SU-DHL-6 (cell line): Measurements from ENCODE around the gene GNG8.

ENCODE experiments used
- EZH2phosphoT487 ChIP-seq: fragments of 200-600 bp; sonication (generic), shearing (Covaris generic); conservative IDR thresholded peaks from 2 replicates; pipeline ENCODE4 v1.6.1; 2018; ENCODE audit warnings: mild to moderate bottlenecking, antibody characterized with exemption, low read length, moderate library complexity, mixed read lengths
- TF ChIP-seq, protein P1 (sequence below): fragments of 200-600 bp; sonication (generic); IDR thresholded peaks from one replicate; pipeline ENCODE4 v1.5.1; 2017; ENCODE audit warnings: antibody characterized with exemption, mild to moderate bottlenecking, low read length, moderate library complexity; ENCODE audit not compliant: insufficient read depth, poor library complexity, severe bottlenecking

DNA sequence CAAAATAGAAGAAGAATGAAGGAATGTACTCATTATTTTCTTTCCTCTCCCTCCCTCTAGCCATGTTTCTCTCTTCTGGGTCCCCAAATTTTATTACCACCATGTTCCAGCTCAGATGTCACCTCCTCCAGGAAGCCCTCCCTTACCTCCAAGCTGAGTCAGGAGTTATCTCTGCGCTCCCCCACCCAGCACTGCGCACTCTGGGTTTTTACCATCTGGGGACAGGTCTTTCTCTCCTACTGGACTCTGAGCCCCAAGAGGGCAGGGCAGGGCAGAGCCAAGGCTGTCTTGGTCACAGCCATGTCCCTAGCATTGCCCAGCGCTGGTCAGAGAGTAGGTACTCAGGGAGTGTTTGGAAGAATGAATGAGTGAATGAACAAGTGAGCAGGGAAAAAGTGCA lies 2.9 kb downstream of the GNG8 start:
- TF ChIP-seq, protein P1, sequence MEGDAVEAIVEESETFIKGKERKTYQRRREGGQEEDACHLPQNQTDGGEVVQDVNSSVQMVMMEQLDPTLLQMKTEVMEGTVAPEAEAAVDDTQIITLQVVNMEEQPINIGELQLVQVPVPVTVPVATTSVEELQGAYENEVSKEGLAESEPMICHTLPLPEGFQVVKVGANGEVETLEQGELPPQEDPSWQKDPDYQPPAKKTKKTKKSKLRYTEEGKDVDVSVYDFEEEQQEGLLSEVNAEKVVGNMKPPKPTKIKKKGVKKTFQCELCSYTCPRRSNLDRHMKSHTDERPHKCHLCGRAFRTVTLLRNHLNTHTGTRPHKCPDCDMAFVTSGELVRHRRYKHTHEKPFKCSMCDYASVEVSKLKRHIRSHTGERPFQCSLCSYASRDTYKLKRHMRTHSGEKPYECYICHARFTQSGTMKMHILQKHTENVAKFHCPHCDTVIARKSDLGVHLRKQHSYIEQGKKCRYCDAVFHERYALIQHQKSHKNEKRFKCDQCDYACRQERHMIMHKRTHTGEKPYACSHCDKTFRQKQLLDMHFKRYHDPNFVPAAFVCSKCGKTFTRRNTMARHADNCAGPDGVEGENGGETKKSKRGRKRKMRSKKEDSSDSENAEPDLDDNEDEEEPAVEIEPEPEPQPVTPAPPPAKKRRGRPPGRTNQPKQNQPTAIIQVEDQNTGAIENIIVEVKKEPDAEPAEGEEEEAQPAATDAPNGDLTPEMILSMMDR = no peak
- no peak for TF ChIP-seq EZH2phosphoT487
